Esophagus squamous epithelium (tissue), 5 donors: Measurements from ENCODE around the gene CAPN2. TPM values are rescaled to one million over a fixed set of nuclear protein-coding genes. Genes with fewer than 3 reads are reported as not detected.

ENCODE experiments used
- DNase-seq: peaks from one replicate; lab custom pipeline; 2025; lab: John Stamatoyannopoulos, UW
- H3K27ac ChIP-seq, 4 donors: fragments of 200-600 bp; sonication (generic); one replicate each; pipeline ENCODE4 v1.5.1; 2016 to 2019; ENCODE audit warnings: mild to moderate bottlenecking in 1 of 4
- H3K27me3 ChIP-seq, 4 donors: fragments of 200-600 bp; sonication (generic); 1 replicate in 3 of 4; 2 replicates in 1 of 4; pipeline versions ENCODE4 v1.5.1 to v1.6.0; 2017 to 2021; ENCODE audit warnings: antibody characterized with exemption in 1 of 4
- H3K36me3 ChIP-seq, 3 donors: fragments of 200-600 bp; sonication (generic); one replicate each; pipeline ENCODE4 v1.5.1; 2016 to 2019
- H3K4me1 ChIP-seq, 3 donors: fragments of 200-600 bp; sonication (generic); one replicate each; pipeline ENCODE4 v1.5.1; 2017 to 2019
- H3K4me3 ChIP-seq, 4 donors: fragments of 200-600 bp; sonication (generic); 1 replicate in 3 of 4; 2 replicates in 1 of 4; pipeline ENCODE4 v1.5.1; 2016 to 2019; ENCODE audit warnings: mild to moderate bottlenecking in 2 of 4, moderate library complexity in 1 of 4
- H3K9me3 ChIP-seq, 3 donors: fragments of 200-600 bp; sonication (generic); one replicate each; pipeline ENCODE4 v1.5.1; 2016 to 2019
- POLR2A ChIP-seq, 4 donors: fragments of 450-650 bp; IDR thresholded peaks; one replicate each; pipeline ENCODE4 v1.6.1; 2017; ENCODE audit warnings: antibody characterized with exemption in 4 of 4, mild to moderate bottlenecking in 4 of 4, moderate library complexity in 3 of 4
- WGBS, 2 donors: methylation state at CpG; one replicate each; pipeline ENCODE4 v1.1.5; 2018; 5-methylcytosine and 5-hydroxymethylcytosine counted together
- intact Hi-C: fragments of 100-400 bp; cut with DNase I; formaldehyde crosslinking; loops from one replicate; pipeline ENCODE4 v1.15.0; 2022
- small RNA-seq, 4 donors: library from RNA; depleted of rRNA; stranded (forward); fragments of <200 nt; gene quantifications; one replicate each; pipeline ENCODE3, GENCODE V24; 2016
- total RNA-seq, 4 donors: library from RNA; depleted of rRNA; stranded (reverse); fragments of >200 nt; gene quantifications; one replicate each; pipeline ENCODE4 v1.1.0, GENCODE V29; 2016
- TF ChIP-seq, protein P1 (sequence below), 6 experiments: fragments of 450-650 bp in 4 of 6; fragments of 200-600 bp in 2 of 6; sonication (generic) in 2 of 6; IDR thresholded peaks; one replicate each; pipeline ENCODE4 v1.5.1; 2016 to 2019; ENCODE audit warnings: antibody characterized with exemption in 6 of 6, mild to moderate bottlenecking in 4 of 6, moderate library complexity in 4 of 6
- donor health status: DM: yes; HTN: yes; CAD: no.

CAPN2 gene
- total RNA-seq, 4 donors from 2014 or later: 145 to 234 (median 177) TPM

DNA sequence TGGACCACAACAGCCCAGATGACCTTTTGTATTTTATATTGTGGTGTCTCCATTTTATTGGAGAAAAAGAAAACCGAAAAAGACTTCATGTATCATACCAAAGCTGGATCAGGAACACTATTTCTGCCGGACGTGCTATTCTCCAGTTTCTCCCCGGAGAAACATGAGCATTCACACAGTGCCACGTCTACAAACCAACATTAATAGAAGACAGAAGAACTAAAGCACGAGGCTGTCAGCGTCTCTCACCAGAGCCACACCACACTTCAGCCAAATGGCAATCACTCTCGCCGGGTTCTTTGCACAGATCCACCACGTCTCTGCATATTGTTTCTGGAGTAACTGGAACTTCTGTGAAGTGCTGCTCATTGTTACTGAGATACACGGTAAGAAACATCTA is 108.6 kb downstream of the CAPN2 start:
- H3K27me3 ChIP-seq: no peaks in the 10 kb centered on the region
- no peaks in the 10 kb centered on the region for H3K9me3 ChIP-seq
- no peak for DNase-seq
- H3K4me3 ChIP-seq: no peak overlapping the region
- intact Hi-C loops: no loop called here
- 85 to 90% methylated on average over 11 of the region's 11 CpGs for WGBS, 2 donors
- no peak for TF ChIP-seq POLR2A (IDR thresholded peaks at IDR 0.05)
- TF ChIP-seq, protein P1, sequence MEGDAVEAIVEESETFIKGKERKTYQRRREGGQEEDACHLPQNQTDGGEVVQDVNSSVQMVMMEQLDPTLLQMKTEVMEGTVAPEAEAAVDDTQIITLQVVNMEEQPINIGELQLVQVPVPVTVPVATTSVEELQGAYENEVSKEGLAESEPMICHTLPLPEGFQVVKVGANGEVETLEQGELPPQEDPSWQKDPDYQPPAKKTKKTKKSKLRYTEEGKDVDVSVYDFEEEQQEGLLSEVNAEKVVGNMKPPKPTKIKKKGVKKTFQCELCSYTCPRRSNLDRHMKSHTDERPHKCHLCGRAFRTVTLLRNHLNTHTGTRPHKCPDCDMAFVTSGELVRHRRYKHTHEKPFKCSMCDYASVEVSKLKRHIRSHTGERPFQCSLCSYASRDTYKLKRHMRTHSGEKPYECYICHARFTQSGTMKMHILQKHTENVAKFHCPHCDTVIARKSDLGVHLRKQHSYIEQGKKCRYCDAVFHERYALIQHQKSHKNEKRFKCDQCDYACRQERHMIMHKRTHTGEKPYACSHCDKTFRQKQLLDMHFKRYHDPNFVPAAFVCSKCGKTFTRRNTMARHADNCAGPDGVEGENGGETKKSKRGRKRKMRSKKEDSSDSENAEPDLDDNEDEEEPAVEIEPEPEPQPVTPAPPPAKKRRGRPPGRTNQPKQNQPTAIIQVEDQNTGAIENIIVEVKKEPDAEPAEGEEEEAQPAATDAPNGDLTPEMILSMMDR (IDR thresholded peaks at IDR 0.05): no peak
- peaks cover 0 to 17% (median 0%) of the 10 kb centered on the region in 3 donors for H3K4me1 ChIP-seq
- H3K36me3 ChIP-seq: peaks cover 0 to 40% (median 0%) of the 10 kb centered on the region in 3 donors
- H3K27ac ChIP-seq: no peak overlapping the region

DNA sequence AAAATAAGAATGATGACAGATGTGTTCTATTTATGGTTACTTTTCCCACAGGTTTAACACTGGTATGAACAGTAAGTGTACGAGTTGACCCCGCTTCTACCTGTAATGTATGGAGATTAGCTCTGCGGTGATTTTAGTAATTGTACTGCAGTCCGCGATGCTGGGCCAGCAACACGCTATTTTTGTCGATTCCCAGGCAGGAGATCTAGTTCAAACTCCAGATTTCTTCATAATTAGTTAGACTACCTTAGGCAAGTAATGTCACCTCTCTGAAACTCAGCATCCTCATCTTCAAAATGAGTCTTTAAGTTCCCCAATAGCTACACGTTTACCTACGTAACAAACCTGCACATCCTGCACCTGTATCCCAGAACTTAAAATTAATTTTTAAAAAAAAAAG is 111.9 kb downstream of the CAPN2 start:
- Histone ChIP-seq H3K9me3 (no peaks in the 10 kb centered on the region), H3K4me3 (no peak overlapping the region), H3K27me3 (no peaks in the 10 kb centered on the region), H3K4me1 (peaks cover 0 to 36% (median 13%) of the 10 kb centered on the region in 3 donors), H3K36me3 (peaks cover 0 to 19% (median 0%) of the 10 kb centered on the region in 3 donors), H3K27ac (no peak overlapping the region)
- intact Hi-C loops: no loop called here
- WGBS, 2 donors: 92 to 94% methylated on average over 9 of the region's 9 CpGs
- TF ChIP-seq, protein P1 (IDR thresholded peaks at IDR 0.05): no peak
- TF ChIP-seq POLR2A (IDR thresholded peaks at IDR 0.05): no peak
- DNase-seq: no peak

DNA sequence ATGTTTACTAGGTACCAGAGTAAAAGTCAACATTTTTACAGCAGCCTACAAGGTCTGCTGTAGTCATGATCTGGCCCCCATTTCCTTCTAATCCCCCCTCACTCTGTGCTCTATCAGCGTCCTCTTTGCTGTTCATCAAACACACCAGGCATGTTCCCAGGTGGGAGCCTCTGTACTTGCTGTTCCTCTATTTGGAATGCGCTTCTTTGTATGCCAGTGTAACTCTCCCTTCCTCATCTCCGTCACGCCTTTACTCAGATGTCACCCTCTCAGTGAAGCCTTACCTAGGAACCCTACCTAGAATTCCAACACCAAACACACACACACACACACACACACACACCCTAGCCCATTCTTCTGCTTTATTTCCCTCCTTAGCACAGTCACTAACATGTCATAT is 112.4 kb downstream of the CAPN2 start:
- peaks cover 0 to 15% (median 0%) of the 10 kb centered on the region in 3 donors for H3K36me3 ChIP-seq
- no peak for DNase-seq
- intact Hi-C loops: no loop called here
- no peak for TF ChIP-seq POLR2A (IDR thresholded peaks at IDR 0.05)
- TF ChIP-seq, protein P1 (IDR thresholded peaks at IDR 0.05): no peak
- no peak overlapping the region for H3K4me3 ChIP-seq
- 83 to 94% methylated on average over 4 of the region's 4 CpGs for WGBS, 2 donors
- no peaks in the 10 kb centered on the region for H3K27me3 ChIP-seq
- H3K9me3 ChIP-seq: no peaks in the 10 kb centered on the region
- H3K27ac ChIP-seq: no peak overlapping the region
- peaks cover 0 to 34% (median 13%) of the 10 kb centered on the region in 3 donors for H3K4me1 ChIP-seq

Small RNA genes within 50 kb of the gene (small RNA-seq; reads per million reads assigned to genes)
- gene RNU6-1248P: 0 reads per million in 4 donors

Other genes starting within 250 kb of the CAPN2 start
- 1 to 10 TPM in 1 of 4 donors, under 1 TPM in 2, not detected in 1; 0.26 to 1.1 (median 0.57) TPM for gene CAPN8, start 46.8 kb upstream of the CAPN2 start, total RNA-seq
- 10 to 100 TPM; 16.4 to 33.2 (median 29.2) TPM for gene TP53BP2, start 133.4 kb downstream of the CAPN2 start, total RNA-seq